Muscle of back (tissue), 11 donors: Measurements from ENCODE around the gene TFEC. TPM values are rescaled to one million over a fixed set of nuclear protein-coding genes. Genes with fewer than 3 reads are reported as not detected.
"Not testable (repeated sequence)": the region's sequence is repeated elsewhere in the genome, so short reads cannot be mapped to it uniquely, and the experiment has no call there.

ENCODE experiments used
- DNase-seq, 3 donors: peaks; one replicate each; pipeline versions ENCODE4 v3.0.0 to v3.0.0-alpha.2; 2013
- polyA plus RNA-seq, 10 donors: library from polyadenylated mRNA; unstranded; fragments of 120-200 nt; gene quantifications; one replicate each; pipeline ENCODE4 v1.2.1, GENCODE V29; 2013; ENCODE audit not compliant: insufficient read length in 10 of 10

TFEC gene
- polyA plus RNA-seq, 10 donors, result 1.2 to 2.2 (median 1.4) TPM

DNA sequence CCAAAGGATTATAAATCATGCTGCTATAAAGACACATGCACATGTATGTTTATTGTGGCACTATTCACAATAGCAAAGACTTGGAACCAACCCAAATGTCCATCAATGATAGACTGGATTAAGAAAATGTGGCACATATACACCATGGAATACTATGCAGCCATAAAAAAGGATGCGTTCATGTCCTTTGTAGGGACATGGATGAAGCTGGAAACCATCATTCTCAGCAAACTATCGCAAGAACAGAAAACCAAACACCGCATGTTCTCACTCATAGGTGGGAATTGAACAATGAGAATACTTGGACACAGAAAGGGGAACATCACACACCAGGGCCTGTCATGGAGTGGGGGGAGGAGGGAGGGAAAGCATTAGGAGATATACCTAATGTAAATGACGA lies 100.4 kb downstream of the TFEC start:
- not testable (repeated sequence) for DNase-seq

DNA sequence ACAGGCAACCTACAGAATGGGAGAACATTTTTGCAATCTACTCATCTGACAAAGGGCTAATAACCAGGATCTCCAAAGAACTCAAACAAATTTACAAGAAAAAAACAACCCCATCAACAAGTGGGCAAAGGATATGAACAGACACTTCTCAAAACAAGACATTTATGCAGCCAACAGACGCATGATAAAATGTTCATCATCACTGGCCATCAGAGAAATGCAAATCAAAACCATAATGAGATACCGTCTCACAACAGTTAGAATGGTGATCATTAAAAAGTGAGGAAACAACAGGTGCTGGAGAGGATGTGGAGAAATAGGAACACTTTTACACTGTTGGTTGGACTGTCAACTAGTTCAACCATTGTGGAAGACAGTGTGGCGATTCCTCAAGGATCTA lies 100.8 kb downstream of the TFEC start:
- DNase-seq, result not testable (repeated sequence)

DNA sequence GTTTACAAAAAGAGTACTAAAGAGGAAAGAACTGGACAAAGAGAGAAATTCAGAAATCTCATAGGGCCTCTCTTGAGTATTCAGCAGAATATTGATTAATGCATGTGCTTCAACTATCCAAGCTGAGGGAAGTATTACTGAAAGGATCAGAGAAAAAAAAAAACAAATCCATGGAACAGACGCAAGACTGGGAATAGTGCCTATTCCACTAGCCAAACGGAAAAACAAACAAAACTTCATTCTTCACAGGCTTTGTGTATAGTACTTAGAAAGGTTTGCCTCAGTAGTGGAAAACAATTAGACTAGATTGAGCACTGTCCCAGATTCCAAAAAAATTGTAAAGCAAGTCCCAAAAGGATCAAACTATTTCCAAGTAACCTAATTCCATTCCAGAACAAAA lies 106.2 kb downstream of the TFEC start:
- DNase-seq, result peak; percentile 81 to 92 (median 84)

DNA sequence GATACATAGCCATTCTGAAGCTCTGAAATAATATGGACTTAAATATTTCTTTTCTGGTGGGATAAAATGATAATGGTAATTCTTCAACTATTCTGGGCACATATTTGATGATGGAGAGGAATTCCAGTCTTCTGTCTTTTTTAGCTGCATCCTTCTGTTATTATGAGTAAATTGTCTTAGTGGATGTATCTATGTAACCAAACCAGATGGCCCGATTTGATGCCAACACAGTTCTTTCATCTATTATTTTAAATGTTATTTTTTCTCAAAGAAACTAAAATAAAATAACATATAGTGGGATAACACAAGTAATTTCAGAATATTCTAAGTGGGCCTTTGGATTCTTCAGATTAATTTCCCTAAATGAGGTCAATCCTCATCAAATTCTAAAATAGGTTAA lies 110.2 kb downstream of the TFEC start:
- no peak for DNase-seq

DNA sequence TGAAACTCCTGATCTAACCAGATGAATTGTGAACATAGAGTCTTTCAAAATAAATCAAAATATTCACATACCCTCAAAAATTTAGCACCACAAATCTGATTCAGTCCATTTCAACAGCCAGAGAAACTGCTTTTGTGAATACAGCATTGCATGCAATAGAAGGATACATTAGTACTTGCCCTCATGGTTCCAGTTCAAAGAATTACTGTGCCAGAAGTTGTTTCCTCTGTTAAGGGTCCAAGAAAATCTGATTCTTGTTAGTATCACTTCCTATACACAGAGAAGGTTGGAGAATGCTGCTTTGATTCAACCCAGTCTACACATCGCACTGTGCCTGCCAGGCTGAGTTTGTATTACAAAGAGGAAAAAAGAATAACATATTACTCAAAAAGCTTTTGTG lies 115.6 kb downstream of the TFEC start:
- peak in 1 of 3 donors; percentile 38 for DNase-seq

DNA sequence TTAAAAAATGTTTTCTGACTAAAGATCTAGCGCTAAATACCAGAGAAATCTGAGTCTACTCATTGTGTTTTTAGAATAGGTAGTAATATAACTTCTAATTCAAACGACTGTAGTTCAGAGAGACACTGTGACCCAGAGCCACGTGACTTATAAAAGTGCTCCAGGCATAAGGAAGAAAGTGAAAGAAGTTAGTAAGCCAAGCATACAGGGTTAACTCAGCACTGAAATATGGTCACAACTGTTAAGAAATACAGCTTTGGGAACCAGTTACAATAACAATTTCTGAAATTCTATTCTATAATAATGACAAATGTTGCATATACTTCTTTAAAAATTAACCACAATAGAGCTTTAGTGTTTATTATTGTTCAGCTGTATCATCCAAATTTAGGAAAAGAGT lies 119.1 kb downstream of the TFEC start:
- no peak for DNase-seq

DNA sequence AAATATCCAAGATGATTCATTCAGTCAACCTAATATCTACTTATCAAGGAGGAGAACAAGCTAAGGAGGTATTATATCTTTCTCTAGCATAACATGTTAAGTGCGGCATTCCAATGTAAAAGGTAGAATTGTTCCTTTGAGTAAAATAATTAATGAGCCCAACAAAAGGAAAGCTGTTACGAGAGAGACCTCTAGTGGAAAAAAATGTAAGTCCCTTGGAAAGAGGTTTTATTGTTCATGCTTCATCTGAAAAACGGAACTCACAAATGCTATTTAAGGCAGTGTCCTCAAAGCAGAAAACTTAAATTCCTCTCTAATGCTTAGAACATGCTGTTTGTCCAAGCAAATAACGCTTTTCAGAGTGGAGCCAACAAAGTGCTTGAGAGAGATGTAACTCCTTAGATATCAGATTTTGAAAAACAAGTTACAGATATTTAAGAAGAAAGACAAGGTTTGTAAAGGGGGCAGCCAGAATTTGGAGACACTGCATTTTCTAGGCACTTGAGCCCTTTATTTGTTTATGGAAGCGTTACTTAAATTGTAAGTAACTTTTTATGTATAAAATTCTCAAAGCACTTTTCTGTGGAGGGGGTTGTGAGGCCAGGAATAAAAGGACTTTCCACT lies 119.9 kb downstream of the TFEC start:
- DNase-seq, result peak; percentile 44 to 80 (median 47)

DNA sequence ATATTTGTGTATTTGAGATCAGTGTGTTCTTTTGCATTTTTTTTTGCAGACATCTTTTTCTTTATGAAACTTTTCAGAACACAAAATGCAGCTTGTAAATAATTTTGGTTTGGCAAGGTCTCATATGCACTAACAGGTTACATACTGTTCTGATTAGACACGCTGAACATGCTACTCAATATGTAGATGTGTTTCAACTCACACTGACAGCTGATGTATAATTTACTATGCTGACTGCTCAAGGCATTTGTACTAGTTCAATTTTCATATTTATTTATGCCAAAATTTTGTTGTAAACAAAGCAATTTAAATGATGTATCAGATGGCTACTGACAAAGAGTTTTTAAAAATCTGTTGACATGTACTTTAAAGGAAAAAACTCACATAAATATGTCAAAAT lies 123.8 kb downstream of the TFEC start:
- no peak for DNase-seq

DNA sequence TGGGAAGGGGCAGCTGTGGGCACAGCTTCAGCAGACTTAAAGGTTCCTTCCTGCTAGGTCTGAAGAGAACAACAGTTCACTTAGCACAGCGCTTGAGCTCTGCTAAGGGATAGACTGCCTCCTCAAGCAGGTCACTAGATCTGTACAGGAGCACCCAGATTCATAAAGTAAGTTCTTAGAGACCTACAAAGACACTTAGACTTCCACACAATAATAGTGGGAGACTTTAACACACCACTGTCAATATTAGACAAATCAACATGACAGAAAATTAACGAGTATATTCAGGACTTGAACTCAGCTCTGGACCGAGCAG lies 140.9 kb downstream of the TFEC start:
- DNase-seq, result no peak

DNA sequence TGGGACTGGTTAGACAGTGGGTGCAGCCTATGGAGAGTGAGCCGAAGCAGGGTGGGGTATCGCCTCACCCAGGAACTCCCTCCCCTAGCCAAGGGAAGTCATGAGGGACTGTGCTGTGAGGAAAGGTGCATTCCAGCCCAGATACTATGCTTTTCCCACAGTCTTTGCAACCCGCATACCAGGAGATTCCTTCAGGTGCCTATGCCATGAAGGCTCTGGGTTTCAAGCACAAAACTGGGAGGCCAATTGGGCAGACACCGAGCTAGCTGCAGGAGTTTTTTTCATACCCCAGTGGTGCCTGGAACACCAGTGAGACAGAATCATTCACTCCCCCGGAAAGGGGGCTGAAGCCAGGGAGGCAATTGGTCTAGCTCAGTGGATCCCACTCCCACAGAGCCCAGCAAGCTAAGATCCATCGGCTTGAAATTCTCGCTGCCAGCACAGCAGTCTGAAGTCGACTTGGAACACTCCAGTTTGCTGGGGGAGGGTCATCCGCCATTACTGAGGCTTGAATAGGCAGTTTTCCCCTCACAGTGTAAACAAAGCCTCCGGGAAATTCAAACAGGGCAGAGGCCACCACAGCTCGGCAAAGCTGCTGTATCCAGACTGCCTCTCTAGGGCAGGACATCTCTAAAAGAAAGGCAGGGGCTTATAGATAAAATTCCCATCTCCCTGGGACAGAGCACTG lies 141.4 kb downstream of the TFEC start:
- no peak for DNase-seq

DNA sequence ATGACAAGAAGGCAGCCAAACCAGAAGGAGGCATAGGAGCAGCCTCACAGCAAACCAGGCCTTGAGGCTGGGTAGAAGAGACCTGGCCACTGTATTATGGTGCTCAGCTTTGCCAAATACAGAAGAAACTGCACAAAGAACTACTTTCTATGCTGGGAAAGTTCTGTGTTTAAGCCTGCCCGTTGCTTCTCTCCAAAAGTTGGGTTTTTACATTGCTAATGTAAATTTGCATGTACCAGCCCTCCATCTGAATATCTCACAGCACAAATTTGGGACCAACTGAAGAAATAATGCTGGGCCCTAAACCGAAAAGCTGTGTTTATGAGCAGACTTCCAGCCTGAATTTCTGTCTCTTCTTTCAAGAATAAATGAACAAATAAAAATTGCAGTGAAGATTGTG lies 145.0 kb downstream of the TFEC start:
- no peak for DNase-seq

Other genes with a start within 250 kb of the TFEC start
- 10 to 100 TPM; 15.6 to 33.4 (median 20.4) TPM for gene TES, start 179.8 kb upstream of the TFEC start, polyA plus RNA-seq